Measurements from ENCODE around the gene MMRN1. TPM values are rescaled to one million over a fixed set of nuclear protein-coding genes. Genes with fewer than 3 reads are reported as not detected.

Gene MMRN1
- total RNA-seq, 1 donor: not detected

DNA sequence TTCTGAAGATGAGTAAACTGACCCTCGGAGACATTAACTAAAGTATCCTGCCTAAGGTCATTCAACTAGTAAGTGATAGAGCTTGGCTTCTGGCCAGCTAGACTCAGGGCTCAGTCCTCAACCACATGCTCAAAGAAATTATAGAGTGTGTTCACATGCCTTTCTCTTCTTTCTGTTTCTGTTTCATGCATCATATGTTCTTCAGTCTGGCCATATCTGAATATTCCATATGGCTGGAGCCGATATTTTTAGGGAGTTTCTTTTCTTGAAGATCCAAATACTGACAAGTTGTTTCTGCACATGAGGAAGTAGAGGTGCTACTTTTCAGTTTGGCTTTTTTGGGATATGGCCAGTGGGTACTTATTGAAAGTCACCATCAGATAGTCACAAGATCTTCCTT is 44.9 kb downstream of the MMRN1 start:
- Histone ChIP-seq H3K27me3 (ENCODE audit: insufficient read depth, low read length) (no peaks in the 10 kb centered on the region), H3K4me2 (ENCODE audit: insufficient read depth, low read length) (no peak overlapping the region), H4K20me1 (ENCODE audit: insufficient read depth, low read length) (no peaks in the 10 kb centered on the region), H2AFZ (ENCODE audit: low read length) (no peak overlapping the region), H3K36me3 (ENCODE audit: insufficient read depth, low read length) (no peaks in the 10 kb centered on the region), H3K4me1 (ENCODE audit: insufficient read depth, low read length) (no peaks in the 10 kb centered on the region), H3K27ac (ENCODE audit: low read depth, low read length) (no peak overlapping the region), H3K79me2 (ENCODE audit: insufficient read depth, low read length) (no peaks in the 10 kb centered on the region), H3K9me3 (ENCODE audit: low read depth, low read length) (no peaks in the 10 kb centered on the region), H3K4me3 (ENCODE audit: insufficient read depth, low read length) (no peak overlapping the region)
- TF ChIP-seq, protein P1, sequence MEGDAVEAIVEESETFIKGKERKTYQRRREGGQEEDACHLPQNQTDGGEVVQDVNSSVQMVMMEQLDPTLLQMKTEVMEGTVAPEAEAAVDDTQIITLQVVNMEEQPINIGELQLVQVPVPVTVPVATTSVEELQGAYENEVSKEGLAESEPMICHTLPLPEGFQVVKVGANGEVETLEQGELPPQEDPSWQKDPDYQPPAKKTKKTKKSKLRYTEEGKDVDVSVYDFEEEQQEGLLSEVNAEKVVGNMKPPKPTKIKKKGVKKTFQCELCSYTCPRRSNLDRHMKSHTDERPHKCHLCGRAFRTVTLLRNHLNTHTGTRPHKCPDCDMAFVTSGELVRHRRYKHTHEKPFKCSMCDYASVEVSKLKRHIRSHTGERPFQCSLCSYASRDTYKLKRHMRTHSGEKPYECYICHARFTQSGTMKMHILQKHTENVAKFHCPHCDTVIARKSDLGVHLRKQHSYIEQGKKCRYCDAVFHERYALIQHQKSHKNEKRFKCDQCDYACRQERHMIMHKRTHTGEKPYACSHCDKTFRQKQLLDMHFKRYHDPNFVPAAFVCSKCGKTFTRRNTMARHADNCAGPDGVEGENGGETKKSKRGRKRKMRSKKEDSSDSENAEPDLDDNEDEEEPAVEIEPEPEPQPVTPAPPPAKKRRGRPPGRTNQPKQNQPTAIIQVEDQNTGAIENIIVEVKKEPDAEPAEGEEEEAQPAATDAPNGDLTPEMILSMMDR (IDR thresholded peaks at IDR 0.05; ENCODE audit: extremely low read depth, low read depth, low read length): no peak
- DNase-seq (ENCODE audit: insufficient read length, low spot score, missing footprints): no peak

DNA sequence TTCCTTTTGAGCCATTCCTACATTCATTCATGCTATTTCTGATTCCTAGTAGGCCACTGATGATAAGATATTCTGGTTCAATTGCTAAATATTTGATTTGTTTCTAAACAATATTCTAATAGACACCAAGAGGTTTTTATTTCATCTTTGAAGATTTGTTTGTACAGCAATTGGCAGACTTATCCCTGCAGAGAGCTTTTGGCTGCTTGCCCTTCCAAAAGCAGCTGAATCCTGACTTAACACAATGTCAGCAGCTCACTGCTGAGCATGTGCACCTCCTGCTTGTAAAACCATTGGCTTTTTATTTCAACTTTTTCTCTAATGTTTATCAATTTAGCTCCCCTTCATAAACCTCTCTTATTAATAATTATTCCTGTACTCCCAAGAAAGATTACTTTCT is 45.3 kb downstream of the MMRN1 start:
- DNase-seq (ENCODE audit: insufficient read length, low spot score, missing footprints): no peak
- TF ChIP-seq, protein P1 (IDR thresholded peaks at IDR 0.05; ENCODE audit: extremely low read depth, low read depth, low read length): no peak

DNA sequence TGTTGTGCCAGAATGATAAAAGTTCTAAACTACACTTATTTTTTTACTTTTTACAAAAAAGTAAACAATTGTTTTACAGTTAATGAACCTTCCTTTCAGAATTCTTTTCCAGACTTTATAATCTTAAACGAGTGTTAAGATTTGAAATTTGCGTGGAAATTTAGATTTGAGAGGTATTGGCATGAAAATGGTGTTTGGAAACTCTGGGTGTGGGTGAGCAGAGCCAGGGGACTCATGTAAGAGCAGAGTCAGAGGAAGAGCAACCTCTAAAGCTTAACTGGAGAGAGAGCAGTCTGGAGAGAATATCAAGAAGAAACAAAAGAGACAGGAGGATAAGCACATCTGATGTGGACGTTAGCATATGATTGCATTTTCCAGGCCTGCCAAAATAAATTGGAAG is 48.2 kb downstream of the MMRN1 start:
- H3K36me3 ChIP-seq (ENCODE audit: insufficient read depth, low read length): no peaks in the 10 kb centered on the region
- no peak overlapping the region for H3K4me3 ChIP-seq (ENCODE audit: insufficient read depth, low read length)
- H3K4me2 ChIP-seq (ENCODE audit: insufficient read depth, low read length): no peak overlapping the region
- H2AFZ ChIP-seq (ENCODE audit: low read length): no peak overlapping the region
- no peaks in the 10 kb centered on the region for H3K79me2 ChIP-seq (ENCODE audit: insufficient read depth, low read length)
- DNase-seq (ENCODE audit: insufficient read length, low spot score, missing footprints): no peak
- no peaks in the 10 kb centered on the region for H3K4me1 ChIP-seq (ENCODE audit: insufficient read depth, low read length)
- no peaks in the 10 kb centered on the region for H3K27me3 ChIP-seq (ENCODE audit: insufficient read depth, low read length)
- no peaks in the 10 kb centered on the region for H4K20me1 ChIP-seq (ENCODE audit: insufficient read depth, low read length)
- no peaks in the 10 kb centered on the region for H3K9me3 ChIP-seq (ENCODE audit: low read depth, low read length)
- TF ChIP-seq, protein P1 (IDR thresholded peaks at IDR 0.05; ENCODE audit: extremely low read depth, low read depth, low read length): no peak
- no peak overlapping the region for H3K27ac ChIP-seq (ENCODE audit: low read depth, low read length)

More for the DNA sequence above, 45.3 kb downstream of the MMRN1 start:
- Histone ChIP-seq H3K27ac (ENCODE audit: low read depth, low read length) (no peak overlapping the region), H3K36me3 (ENCODE audit: insufficient read depth, low read length) (no peaks in the 10 kb centered on the region), H3K9me3 (ENCODE audit: low read depth, low read length) (no peaks in the 10 kb centered on the region), H2AFZ (ENCODE audit: low read length) (no peak overlapping the region), H3K4me2 (ENCODE audit: insufficient read depth, low read length) (no peak overlapping the region), H3K27me3 (ENCODE audit: insufficient read depth, low read length) (no peaks in the 10 kb centered on the region), H3K4me3 (ENCODE audit: insufficient read depth, low read length) (no peak overlapping the region), H4K20me1 (ENCODE audit: insufficient read depth, low read length) (no peaks in the 10 kb centered on the region), H3K79me2 (ENCODE audit: insufficient read depth, low read length) (no peaks in the 10 kb centered on the region), H3K4me1 (ENCODE audit: insufficient read depth, low read length) (no peaks in the 10 kb centered on the region)

DNA sequence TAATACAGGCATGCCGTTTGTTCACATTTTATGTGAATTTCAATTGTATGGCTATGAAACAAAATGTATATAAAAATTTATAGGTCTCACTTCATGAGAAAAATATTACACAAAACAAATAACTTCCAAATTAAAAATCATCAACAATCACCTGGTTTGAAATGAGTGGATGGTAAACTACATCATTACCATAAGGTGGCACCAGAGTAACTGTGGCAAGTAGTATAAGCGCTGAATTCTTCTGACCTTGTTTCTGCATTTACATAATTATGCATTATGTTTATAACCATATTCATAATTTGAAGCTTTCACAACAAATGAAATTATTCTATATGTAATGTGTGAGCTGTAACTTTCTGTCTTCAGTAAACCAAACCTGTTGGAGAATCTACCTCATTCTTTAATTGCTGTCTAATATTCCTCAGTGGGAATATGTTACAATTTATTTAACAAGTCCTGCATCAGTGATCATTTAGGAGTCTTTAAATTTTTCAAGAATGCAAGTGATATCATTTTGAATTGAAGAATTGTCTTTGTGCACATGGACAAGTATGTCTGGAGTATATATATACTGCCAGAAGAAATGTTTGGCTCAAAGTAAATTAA is 55.2 kb downstream of the MMRN1 start:
- Histone ChIP-seq H3K36me3 (ENCODE audit: insufficient read depth, low read length) (no peaks in the 10 kb centered on the region), H3K27ac (ENCODE audit: low read depth, low read length) (no peak overlapping the region), H2AFZ (ENCODE audit: low read length) (no peak overlapping the region), H3K4me1 (ENCODE audit: insufficient read depth, low read length) (no peaks in the 10 kb centered on the region), H3K4me3 (ENCODE audit: insufficient read depth, low read length) (no peak overlapping the region), H3K9me3 (ENCODE audit: low read depth, low read length) (no peaks in the 10 kb centered on the region), H3K79me2 (ENCODE audit: insufficient read depth, low read length) (no peaks in the 10 kb centered on the region), H3K4me2 (ENCODE audit: insufficient read depth, low read length) (no peak overlapping the region), H4K20me1 (ENCODE audit: insufficient read depth, low read length) (no peaks in the 10 kb centered on the region), H3K27me3 (ENCODE audit: insufficient read depth, low read length) (no peaks in the 10 kb centered on the region)
- no peak for DNase-seq (ENCODE audit: insufficient read length, low spot score, missing footprints)
- TF ChIP-seq, protein P1 (IDR thresholded peaks at IDR 0.05; ENCODE audit: extremely low read depth, low read depth, low read length): no peak

Data from osteoblast (primary cell).